ENCODE measurements around the gene CBR3. TPM values are rescaled to one million over a fixed set of nuclear protein-coding genes. Genes with fewer than 3 reads are reported as not detected.
A peak's percentile ranks its signal among the peaks of the same experiment; 100 is the strongest.

CBR3 gene
- polyA plus RNA-seq, 1 of the 3 experiments (the other 2 are of a cell fraction), result 6.7 TPM

DNA sequence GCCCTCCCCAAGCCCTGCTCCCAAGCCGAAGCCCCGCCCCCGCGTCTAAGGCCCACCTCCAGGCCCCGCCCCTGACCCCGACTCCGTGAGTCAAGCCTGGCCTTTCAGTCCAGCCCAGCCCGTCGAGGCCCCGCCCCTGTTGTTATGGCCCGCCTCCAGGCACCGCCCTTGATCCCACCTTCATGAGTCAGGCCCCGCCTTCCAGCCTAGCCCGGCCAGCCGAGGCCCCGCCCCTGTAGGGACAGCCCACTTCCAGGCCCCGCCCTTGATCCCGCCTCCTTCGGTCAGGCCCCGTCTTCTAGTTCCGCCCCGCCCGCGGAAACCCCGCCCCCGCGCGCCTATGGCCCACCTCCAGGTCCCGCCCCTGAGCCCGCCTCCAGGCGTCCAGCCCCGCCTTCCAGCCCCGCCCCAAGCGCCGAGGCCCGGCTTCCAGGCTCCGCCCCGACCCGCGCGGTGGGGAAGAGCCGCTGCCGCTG lies 21.5 kb downstream of the CBR3 start:
- no peaks in the 10 kb centered on the region for H4K20me1 ChIP-seq (ENCODE audit: insufficient read depth)
- CTCF ChIA-PET, result interaction anchor here (0.9 to 1.8 kb wide), 3 partner anchors 16 to 176 kb away, joined by 3 to 13 read pairs (median 5); no protein-coding TSS in a partner anchor
- H3K4me2 ChIP-seq, result peak overlapping the region; percentile 98; the same call in 1 of the 2 replicates
- peak; percentile 99 for DNase-seq
- no peak for TF ChIP-seq GABPA (IDR thresholded peaks at IDR 0.05; ENCODE audit: low read depth)
- TF ChIP-seq, protein P1, sequence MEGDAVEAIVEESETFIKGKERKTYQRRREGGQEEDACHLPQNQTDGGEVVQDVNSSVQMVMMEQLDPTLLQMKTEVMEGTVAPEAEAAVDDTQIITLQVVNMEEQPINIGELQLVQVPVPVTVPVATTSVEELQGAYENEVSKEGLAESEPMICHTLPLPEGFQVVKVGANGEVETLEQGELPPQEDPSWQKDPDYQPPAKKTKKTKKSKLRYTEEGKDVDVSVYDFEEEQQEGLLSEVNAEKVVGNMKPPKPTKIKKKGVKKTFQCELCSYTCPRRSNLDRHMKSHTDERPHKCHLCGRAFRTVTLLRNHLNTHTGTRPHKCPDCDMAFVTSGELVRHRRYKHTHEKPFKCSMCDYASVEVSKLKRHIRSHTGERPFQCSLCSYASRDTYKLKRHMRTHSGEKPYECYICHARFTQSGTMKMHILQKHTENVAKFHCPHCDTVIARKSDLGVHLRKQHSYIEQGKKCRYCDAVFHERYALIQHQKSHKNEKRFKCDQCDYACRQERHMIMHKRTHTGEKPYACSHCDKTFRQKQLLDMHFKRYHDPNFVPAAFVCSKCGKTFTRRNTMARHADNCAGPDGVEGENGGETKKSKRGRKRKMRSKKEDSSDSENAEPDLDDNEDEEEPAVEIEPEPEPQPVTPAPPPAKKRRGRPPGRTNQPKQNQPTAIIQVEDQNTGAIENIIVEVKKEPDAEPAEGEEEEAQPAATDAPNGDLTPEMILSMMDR (IDR thresholded peaks at IDR 0.05), result no peak
- TF ChIP-seq, protein P2, sequence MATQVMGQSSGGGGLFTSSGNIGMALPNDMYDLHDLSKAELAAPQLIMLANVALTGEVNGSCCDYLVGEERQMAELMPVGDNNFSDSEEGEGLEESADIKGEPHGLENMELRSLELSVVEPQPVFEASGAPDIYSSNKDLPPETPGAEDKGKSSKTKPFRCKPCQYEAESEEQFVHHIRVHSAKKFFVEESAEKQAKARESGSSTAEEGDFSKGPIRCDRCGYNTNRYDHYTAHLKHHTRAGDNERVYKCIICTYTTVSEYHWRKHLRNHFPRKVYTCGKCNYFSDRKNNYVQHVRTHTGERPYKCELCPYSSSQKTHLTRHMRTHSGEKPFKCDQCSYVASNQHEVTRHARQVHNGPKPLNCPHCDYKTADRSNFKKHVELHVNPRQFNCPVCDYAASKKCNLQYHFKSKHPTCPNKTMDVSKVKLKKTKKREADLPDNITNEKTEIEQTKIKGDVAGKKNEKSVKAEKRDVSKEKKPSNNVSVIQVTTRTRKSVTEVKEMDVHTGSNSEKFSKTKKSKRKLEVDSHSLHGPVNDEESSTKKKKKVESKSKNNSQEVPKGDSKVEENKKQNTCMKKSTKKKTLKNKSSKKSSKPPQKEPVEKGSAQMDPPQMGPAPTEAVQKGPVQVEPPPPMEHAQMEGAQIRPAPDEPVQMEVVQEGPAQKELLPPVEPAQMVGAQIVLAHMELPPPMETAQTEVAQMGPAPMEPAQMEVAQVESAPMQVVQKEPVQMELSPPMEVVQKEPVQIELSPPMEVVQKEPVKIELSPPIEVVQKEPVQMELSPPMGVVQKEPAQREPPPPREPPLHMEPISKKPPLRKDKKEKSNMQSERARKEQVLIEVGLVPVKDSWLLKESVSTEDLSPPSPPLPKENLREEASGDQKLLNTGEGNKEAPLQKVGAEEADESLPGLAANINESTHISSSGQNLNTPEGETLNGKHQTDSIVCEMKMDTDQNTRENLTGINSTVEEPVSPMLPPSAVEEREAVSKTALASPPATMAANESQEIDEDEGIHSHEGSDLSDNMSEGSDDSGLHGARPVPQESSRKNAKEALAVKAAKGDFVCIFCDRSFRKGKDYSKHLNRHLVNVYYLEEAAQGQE (IDR thresholded peaks at IDR 0.05; ENCODE audit: low read depth, low read length), result no peak
- TF ChIP-seq SMC3 (IDR thresholded peaks at IDR 0.05; ENCODE audit: low read depth, low read length), result no peak
- TF ChIP-seq TEAD4 (IDR thresholded peaks at IDR 0.05; ENCODE audit: borderline replicate concordance, insufficient read depth), result no peak
- TF ChIP-seq MEF2A (IDR thresholded peaks at IDR 0.05; ENCODE audit: borderline replicate concordance, low read depth), result no peak
- TF ChIP-seq EZH2phosphoT487 (IDR thresholded peaks at IDR 0.05; ENCODE audit: borderline replicate concordance, low read depth), result no peak
- no peak for TF ChIP-seq RCOR1 (IDR thresholded peaks at IDR 0.05; ENCODE audit: low read length)
- TF ChIP-seq GATA2 (CRISPR knock-in tag; IDR thresholded peaks at IDR 0.05), result no peak
- no peak for TF ChIP-seq TCF12 (IDR thresholded peaks at IDR 0.05)
- TF ChIP-seq, protein P3, sequence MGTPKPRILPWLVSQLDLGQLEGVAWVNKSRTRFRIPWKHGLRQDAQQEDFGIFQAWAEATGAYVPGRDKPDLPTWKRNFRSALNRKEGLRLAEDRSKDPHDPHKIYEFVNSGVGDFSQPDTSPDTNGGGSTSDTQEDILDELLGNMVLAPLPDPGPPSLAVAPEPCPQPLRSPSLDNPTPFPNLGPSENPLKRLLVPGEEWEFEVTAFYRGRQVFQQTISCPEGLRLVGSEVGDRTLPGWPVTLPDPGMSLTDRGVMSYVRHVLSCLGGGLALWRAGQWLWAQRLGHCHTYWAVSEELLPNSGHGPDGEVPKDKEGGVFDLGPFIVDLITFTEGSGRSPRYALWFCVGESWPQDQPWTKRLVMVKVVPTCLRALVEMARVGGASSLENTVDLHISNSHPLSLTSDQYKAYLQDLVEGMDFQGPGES (IDR thresholded peaks at IDR 0.05; ENCODE audit: low read depth, low read length), result no peak
- TF ChIP-seq, protein P4, sequence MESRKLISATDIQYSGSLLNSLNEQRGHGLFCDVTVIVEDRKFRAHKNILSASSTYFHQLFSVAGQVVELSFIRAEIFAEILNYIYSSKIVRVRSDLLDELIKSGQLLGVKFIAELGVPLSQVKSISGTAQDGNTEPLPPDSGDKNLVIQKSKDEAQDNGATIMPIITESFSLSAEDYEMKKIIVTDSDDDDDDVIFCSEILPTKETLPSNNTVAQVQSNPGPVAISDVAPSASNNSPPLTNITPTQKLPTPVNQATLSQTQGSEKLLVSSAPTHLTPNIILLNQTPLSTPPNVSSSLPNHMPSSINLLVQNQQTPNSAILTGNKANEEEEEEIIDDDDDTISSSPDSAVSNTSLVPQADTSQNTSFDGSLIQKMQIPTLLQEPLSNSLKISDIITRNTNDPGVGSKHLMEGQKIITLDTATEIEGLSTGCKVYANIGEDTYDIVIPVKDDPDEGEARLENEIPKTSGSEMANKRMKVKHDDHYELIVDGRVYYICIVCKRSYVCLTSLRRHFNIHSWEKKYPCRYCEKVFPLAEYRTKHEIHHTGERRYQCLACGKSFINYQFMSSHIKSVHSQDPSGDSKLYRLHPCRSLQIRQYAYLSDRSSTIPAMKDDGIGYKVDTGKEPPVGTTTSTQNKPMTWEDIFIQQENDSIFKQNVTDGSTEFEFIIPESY (IDR thresholded peaks at IDR 0.05; ENCODE audit: borderline replicate concordance, low read depth), result no peak
- H2AFZ ChIP-seq (ENCODE audit: low read depth), result peak overlapping the region; percentile 96
- peaks cover 0 to 6% of the 10 kb centered on the region in 2 experiments; a peak in 1 of 4 replicates for H3K4me1 ChIP-seq (ENCODE audit: control insufficient read depth in 1 of 2, insufficient read depth in 2 of 2, low read depth in 1 of 2, low read length in 1 of 2)
- peak overlapping the region; percentile 76; the same call in 1 of the 2 replicates for H3K9ac ChIP-seq
- 0% methylated on average over 24 of the region's 43 CpGs for WGBS (ENCODE audit: low lambda C conversion rate)
- H3K4me3 ChIP-seq (ENCODE audit: low read depth in 2 of 2, low read length in 1 of 2), result peak overlapping the region; percentile 69 to 92
- POLR2A ChIA-PET, result interaction anchor here (0.9 kb wide), 1 partner anchor 163 kb away, joined by 5 read pairs; the partner anchor contains the start of gene MORC3
- H3F3A ChIP-seq (replicated peaks; ENCODE audit: insufficient read depth), result peaks cover 5% of the 10 kb centered on the region
- H3K9me3 ChIP-seq, result no peaks in the 10 kb centered on the region
- H3K79me2 ChIP-seq (ENCODE audit: insufficient read depth), result peaks cover 30% of the 10 kb centered on the region; the same call in 1 of the 2 replicates
- no peaks in the 10 kb centered on the region for H3K36me3 ChIP-seq (replicated peaks in 1 of 2; ENCODE audit: control insufficient read depth in 1 of 2, insufficient read depth in 2 of 2, low read length in 1 of 2)
- H3K27ac ChIP-seq (ENCODE audit: low read depth in 2 of 2, low read length in 1 of 2), result peak overlapping the region in 1 of 2 experiments; percentile 43; a peak in 1 of 4 replicates
- no peaks in the 10 kb centered on the region for H3K27me3 ChIP-seq (ENCODE audit: insufficient read depth)
- no peaks in the 10 kb centered on the region for H3K9me2 ChIP-seq

All from SK-N-SH (cell line).